Measurements from ENCODE around the gene ENO1.
"Not testable (repeated sequence)": the region's sequence is repeated elsewhere in the genome, so short reads cannot be mapped to it uniquely, and the experiment has no call there.

ENO1 gene

GRCh38 chr1:8841395-8841794, 37.1 kb downstream of the ENO1 start:
- H3K4me3 ChIP-seq (ENCODE audit: low read depth, low read length): no peak overlapping the region
- no peak for TF ChIP-seq CTCF (IDR thresholded peaks at IDR 0.05; ENCODE audit: borderline replicate concordance, insufficient read depth, low read depth, low read length)

- no peak overlapping the region for H3K4me3 ChIP-seq (ENCODE audit: low read depth, low read length)
- TF ChIP-seq CTCF (IDR thresholded peaks at IDR 0.05; ENCODE audit: borderline replicate concordance, insufficient read depth, low read depth, low read length): no peak
Measured at GRCh38 chr1:8839990-8840389, 38.5 kb downstream of the ENO1 start.

GRCh38 chr1:8835941-8836643, 42.4 kb downstream of the ENO1 start:
- TF ChIP-seq CTCF (IDR thresholded peaks at IDR 0.05; ENCODE audit: borderline replicate concordance, insufficient read depth, low read depth, low read length): no peak
- H3K4me3 ChIP-seq (ENCODE audit: low read depth, low read length): no peak overlapping the region

- no peak for TF ChIP-seq CTCF (IDR thresholded peaks at IDR 0.05; ENCODE audit: borderline replicate concordance, insufficient read depth, low read depth, low read length)
- no peak overlapping the region for H3K4me3 ChIP-seq (ENCODE audit: low read depth, low read length)
Measured at GRCh38 chr1:8831340-8831739, 47.1 kb downstream of the ENO1 start.

GRCh38 chr1:8830732-8831131, 47.8 kb downstream of the ENO1 start:
- H3K4me3 ChIP-seq (ENCODE audit: low read depth, low read length): not testable (repeated sequence)

GRCh38 chr1:8825985-8826481, 52.5 kb downstream of the ENO1 start:
- no peak overlapping the region for H3K4me3 ChIP-seq (ENCODE audit: low read depth, low read length)
- no peak for TF ChIP-seq CTCF (IDR thresholded peaks at IDR 0.05; ENCODE audit: borderline replicate concordance, insufficient read depth, low read depth, low read length)

GRCh38 chr1:8823295-8823664, 55.2 kb downstream of the ENO1 start:
- TF ChIP-seq CTCF (IDR thresholded peaks at IDR 0.05; ENCODE audit: borderline replicate concordance, insufficient read depth, low read depth, low read length): no peak
- no peak overlapping the region for H3K4me3 ChIP-seq (ENCODE audit: low read depth, low read length)

Measured in GM12875 (cell line).